Dermis microvascular lymphatic vessel endothelial cell (primary cell): ENCODE results near the gene MYO5B. TPM values are rescaled to one million over a fixed set of nuclear protein-coding genes. Genes with fewer than 3 reads are reported as not detected.
"Not testable (repeated sequence)": the region's sequence is repeated elsewhere in the genome, so short reads cannot be mapped to it uniquely, and the experiment has no call there.

ENCODE experiments used
- DNase-seq, 2 donors: peaks; one replicate each; pipeline versions ENCODE4 v3.0.0 to v3.0.0-alpha.2; 2010; ENCODE audit warnings: low read depth in 2 of 2
- total RNA-seq: library from RNA; depleted of rRNA; stranded (reverse); fragments of >200 nt; gene quantifications from 2 replicates; pipeline ENCODE4 v1.2.1, GENCODE V29; 2014

The MYO5B gene
- total RNA-seq = 0.25 and 0.51 TPM in 2 replicates

DNA sequence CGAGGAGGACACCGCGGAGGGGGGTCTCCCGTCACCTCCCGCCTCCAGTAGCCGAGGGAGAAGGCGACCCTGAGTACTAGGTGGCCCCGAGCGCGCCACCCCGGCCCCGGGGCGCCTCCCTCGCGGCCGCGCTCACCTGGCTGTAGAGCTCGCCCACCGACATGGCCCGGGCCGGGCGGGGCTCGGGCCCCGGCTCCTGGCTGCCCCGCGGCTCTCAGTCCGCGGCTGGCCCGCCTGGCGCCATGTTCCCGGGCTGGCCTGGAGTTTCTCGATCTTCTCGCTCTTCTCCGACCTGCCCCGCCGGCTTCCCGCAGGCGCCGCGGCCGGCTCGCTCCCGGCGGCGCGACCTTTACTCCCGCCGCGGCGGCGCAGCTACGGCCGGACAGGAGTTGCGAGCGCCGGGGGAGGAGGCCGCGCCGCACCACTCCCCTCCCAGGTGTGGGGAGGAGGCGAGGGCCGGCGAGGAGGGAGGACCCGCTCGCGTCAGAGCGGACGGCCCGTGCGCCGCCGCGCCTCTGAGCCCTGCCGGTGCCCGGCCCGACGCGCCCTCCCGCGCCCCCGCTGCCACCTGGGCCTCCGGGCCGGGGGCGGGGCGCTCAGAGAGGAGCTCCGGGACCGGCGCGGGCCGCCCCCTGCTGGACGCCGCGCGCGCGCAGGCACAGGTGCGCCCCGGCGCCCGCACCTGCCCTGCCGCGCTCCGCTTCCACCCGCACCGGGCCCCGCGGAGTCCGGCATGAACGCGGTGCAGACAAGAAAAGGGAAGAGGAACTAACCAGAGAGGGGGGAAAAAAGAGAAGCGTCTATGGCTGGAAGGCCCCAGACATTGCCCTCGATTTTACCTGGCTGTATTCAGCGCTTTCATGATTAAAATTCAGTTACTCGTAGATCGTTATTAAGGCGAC, at the start of gene MYO5B:
Gene MYO5B (minus strand): TSS at position 517 of the 902 bp plus-strand sequence. CDS start 354 bp downstream, at position 163.
- peak in 1 of 2 donors; percentile 11 for DNase-seq

DNA sequence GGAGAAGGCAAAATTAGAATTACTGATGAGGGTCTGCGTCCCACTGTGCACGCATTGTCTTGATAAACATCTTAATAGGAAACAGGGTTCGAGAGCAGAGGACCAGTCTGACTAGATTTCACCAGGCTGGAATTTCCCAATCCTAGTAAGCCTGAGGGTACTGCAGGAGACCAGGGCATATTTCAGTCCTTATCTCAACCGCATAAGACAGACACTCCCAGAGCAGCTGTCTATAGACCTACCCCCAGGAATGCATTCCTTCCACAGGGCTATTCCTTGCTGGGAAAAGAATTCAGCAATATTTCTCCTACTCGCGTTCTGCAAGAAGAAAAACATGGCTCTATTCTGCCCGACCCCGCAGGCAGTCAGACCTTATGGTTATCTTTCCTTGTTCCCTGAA, 46.8 kb upstream of the MYO5B start:
- DNase-seq = not testable (repeated sequence)

DNA sequence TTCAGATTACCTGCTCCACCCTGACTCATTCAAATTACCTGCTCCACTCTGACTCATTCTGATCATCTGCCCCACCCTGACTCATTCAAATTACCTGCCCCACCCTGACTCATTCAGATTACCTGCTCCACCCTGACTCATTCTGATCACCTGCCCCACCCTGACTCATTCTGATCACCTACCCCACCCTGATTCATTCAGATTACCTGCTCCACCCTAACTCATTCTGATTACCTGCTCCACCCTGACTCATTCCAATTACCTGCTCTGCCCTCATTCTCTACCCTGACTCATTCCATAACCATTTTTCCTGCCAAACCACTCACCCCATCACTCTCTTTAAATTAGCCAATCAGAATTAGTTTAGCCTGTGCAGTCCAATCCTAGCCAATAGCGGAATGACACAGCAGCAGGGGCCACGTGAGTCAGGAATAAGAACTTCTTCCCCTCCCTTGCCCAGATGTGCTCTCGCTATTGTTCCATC, 45.2 kb upstream of the MYO5B start:
- DNase-seq = no peak

DNA sequence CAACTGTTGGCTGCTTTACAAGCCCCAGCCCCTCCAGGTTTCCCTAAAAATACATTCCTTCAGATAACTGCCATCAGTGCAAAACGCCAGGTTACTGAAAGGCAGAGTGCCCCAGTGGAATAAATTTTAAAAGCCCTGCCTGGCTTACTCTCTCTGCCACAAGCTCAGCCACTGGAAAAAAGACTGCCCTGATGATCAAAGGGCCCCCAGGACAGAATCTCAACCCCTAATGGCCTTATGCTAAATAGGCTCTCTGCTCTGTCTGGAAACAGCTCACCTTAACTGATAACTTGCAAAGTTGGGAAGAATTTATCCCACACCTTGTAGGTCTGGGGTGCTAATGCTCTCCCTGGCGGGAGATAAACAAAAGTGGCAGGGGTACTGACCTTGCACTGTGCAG, 37.5 kb upstream of the MYO5B start:
- no peak for DNase-seq

DNA sequence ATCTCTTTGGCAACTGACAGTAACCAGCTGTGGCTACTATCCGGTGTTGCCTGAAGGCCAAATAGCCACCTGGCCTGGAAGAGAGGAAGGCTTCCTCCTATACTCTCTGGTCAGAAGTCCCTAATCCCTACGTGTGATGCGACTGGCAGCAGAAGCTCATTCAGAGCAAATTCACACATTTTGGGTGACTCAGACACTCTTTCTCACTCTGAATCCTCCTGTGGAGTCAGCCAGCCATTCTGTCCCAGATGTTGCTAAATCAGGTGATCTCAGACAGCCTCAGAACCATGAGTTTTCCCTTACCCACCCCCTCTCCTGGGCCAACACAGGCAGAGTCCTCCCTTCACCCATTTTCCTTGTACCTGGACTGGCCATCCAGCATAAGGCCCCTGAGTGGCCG, 36.7 kb upstream of the MYO5B start:
- no peak for DNase-seq

DNA sequence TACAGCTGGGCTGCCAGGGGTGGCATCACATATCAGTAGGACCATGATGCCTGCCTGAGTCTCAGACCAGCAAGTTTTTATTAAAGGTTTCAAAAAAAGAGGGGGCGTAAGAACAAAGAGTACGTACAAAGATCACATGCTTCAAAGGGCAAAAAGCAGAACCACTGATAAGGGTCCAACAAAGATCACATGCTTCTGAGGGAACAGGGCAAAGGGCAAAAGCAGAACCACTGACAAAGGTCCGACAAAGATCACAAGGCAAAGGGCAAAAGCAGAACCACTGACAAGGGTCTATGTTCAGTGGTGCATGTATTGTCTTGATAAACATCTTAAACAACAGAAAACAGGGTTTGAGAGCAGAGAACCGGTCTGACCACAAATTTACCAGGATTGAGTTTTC, 25.3 kb upstream of the MYO5B start:
- DNase-seq = not testable (repeated sequence)

DNA sequence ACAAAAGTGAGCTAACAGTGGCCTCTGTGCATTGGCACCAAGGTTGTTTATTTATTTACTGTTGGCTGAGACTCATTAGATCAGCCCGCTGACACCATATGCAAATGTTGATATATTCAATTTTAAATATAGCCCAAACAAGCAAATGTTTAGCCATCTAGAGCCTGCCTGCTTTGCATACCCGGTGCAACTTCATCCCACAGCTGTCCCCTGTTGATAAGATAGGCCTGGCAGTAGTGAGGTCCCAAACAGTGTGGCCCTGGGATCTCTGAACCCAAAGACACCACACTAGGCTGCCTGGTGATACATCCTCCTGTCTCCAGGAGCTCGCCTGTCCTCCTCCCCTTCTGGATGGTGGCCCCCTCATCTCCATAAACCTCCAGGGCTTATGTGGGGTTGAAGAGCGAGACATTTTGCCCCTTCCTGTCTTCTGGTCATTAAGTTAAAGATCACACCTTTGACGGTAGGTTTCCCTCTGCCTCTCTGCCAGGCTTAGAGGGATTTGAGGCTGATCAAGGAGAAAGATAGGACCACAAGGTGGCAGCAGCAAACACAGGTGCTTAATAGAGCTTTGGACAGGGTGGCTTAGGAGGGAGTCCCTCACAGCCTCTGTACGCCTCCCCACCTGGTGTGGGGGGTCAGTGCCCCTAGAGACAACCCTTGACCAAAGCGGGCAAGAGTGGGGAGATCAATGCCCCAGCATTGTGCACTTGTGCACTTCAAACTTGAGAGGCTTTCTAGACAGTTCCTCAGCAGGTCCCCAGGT, 23.7 kb upstream of the MYO5B start:
- peak; percentile 18 to 50 for DNase-seq

DNA sequence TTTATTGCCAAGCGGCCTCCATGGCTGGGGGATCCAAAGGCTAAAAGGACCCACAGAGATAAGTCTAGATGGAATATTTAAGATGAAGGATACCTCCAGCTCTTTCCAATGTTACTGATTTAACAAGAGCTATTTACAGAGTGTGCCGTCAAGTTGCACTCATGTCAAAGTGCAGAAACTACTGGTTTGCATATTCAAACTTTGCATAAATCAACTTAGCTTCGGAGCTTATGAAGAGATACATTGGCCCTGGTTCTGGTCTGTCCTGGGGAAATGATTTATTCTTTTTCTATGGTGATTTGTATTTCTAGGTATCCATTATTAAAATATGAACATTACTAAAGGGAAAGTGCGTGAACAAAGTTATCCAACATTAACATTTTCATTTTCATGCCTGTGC, 14.4 kb upstream of the MYO5B start:
- DNase-seq = no peak

DNA sequence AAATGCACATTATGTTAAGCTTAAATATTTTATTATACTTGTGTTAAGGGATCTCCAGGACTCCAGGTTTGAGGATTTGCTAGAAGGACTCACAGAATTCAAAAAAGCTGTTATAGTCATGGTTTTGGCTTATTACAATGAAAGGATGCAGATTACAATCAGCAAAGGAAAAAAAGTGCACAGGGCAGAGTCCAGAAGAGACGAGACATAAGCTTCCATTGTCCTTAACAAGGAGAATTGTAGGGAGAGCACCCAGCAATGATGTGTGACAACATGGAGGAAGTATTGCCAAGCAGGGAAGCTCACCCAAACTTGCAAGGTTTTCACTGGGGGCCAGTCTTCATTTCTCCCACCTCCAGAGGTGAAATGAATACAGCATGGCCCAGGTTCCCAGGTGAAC, 12.8 kb upstream of the MYO5B start:
- DNase-seq = no peak

DNA sequence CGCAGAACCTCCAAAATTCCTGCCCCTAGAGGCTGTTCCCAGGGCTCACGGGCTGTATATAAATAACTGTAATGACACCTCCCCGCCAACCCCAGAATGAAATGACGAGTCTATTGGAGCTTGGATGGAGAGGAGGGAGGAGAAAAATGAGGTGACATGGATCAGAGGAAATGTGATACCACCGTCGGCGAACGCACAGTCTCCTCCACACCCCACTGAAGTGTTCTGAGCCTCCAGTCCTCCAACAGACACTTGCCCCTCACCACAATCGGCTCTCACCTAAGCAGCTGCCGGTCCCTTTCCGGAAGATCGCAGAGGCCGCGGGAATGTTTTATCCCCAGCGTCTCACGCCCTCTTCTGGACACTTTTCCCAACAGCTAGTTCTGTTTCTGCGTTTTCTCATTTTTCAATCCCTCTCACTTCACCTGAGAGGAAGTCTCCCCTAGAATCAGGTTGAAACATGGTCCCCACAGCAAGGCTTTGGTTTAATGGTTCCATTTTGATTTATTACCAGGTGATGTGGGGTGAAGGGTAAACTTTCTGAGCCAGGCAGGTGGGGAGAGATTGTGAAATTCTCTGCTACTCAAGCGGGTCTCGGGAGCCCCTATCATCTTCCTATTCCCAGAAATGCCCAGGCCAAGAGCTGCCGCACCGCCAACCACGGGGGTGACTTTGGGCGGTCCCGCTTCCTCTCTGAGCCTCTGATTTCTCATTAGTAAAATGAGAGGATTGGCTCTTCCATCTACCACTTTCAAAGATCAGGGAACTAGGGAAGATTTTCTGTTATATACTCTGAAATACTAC, 9.1 kb upstream of the MYO5B start:
- DNase-seq = peak; percentile 1 to 43

DNA sequence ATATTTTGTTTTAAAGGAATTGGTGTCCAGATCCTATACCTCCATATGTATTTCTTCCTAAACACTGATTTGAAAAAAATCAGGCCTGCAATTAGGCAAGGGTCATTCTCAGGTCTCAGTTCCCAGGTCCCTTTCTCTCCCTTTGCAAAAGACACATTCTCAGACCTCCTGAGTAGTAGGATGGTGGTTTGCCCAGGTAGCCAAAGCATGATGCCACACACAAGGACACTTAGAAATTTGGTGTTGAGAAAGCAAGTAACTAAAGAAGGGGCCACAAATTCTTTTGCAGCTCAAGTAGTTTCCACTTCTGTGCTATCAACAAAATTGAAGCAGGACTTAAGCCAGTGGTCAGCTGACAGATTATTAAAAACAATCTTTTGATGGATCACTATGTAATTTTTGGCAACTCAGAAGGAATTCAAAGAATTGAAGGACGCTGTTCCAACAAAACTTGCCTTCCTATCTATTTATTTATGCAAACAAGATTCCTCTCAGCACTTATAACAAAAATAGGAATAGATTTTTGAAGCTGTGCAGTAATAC, 6.6 kb upstream of the MYO5B start:
- no peak for DNase-seq

DNA sequence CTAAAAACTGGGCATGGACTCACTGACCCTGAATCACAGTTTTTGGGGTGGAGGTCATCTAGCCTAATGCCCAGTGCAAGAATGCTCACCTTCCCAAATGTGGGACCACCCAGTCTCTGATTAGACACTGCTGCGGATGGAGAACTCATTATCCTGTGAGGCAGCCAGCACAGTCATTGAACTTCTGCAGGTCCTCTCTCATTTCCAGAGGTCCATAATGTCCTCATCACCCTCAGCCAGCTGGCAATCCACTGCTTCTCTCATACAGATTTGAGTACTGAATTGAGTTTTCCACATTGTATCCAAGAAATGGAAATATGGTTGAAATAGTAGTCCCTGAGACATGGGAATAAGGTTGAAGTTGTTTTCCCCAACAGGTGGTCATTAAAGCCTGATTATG, 5.0 kb upstream of the MYO5B start:
- no peak for DNase-seq

DNA sequence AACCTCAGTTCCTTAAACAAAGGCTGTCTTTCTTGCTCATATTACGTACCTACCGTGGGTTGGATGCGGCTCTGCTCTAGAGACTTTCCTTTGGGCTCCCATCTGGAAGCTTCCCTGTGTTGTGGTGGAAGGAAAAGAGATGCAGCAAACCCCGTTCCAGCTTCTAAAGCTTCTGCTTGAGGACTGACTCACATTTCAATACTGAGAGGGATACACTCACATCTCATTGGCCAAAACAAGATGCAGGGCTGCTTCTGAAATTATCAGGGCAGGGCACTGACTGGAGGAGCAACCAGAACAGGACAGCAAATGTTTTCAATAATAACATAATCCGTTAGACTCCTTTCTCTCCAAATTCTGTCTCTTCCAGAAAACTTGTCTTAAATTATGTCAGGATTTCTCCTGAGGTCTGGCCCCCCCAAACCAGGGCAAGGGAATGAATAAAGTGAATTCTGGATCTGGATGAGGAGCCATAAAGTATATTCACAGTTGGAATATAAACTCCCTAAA, 4.5 kb upstream of the MYO5B start:
- DNase-seq = no peak

DNA sequence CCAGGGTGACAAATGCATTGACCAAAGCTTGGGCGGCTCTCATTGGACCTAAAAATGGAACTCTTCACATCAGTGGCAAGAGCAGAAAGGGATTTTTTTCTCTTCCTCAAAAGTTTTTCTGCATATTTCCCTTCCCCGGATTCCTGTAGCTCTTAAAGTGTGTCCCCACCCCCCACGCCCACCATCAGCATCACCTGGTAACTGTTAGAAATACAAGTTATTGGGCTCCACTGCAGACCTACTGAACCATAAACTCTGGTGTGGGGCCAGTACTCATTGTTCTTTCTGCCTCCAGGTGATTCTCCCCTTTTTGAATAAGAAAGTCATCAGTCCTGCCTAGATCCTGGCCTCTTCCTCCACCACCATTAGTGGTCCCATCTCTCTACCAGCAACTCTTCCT, 1.3 kb upstream of the MYO5B start:
- no peak for DNase-seq

DNA sequence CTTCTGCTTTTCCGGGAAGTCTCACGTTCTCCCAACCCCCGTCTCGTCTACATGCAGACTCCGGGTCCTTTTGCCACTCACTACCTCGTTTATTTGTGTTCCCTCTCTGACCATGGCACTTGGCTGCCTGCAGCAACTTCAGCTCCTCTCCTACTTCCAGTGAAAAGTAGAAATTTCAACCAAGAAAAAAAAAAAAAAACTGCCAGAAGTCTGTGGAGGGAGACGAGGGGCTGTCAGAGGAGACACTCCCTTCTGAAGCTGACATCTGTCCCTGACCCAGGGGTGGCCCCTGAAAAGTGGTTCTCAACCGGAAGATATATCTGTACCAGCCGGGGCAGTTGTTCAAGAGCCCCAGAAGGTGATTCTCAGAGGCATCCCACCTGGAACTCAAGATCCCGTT, 742 bp upstream of the MYO5B start:
- no peak for DNase-seq

DNA sequence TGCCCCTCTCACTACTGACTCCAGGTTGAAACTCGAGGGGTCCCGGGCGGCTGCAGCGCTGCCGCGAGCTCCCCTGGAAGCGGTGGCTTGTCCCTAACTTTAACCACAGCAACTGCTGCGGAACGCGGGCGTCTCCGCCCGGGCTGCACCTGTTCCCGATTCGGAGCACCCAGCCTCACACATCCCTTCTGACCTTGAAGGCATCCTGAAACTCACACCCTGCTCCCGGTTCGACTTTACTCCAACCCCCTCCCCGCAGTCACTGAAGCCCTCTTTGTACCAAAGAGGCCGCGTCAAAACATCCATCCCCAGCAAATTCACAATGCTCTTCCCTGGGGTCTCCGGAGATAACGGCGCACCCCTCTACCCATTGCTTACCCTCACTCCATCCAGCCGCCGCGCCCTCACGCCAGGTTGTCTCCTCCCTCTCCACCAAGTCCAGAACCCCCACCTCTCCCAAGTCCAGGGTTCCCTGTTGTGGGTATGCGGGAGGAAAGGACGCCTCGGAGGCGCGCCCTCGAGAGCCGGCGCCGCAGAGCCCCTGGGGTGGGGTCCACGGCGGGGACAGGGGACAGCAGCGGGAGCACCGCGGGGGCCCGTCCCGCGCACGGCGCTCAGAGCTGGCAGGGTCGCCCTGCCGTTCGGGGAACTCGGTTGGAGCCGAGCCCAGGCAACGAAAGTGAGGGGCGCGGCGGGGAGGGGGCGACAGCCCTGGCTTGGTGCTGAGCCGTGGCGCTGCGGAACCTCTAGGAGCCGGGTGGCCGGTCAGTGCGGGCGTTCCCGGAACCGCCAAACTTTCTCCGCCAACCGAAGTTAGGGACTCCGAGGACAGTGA, 934 bp downstream of the MYO5B start:
- DNase-seq = no peak

DNA sequence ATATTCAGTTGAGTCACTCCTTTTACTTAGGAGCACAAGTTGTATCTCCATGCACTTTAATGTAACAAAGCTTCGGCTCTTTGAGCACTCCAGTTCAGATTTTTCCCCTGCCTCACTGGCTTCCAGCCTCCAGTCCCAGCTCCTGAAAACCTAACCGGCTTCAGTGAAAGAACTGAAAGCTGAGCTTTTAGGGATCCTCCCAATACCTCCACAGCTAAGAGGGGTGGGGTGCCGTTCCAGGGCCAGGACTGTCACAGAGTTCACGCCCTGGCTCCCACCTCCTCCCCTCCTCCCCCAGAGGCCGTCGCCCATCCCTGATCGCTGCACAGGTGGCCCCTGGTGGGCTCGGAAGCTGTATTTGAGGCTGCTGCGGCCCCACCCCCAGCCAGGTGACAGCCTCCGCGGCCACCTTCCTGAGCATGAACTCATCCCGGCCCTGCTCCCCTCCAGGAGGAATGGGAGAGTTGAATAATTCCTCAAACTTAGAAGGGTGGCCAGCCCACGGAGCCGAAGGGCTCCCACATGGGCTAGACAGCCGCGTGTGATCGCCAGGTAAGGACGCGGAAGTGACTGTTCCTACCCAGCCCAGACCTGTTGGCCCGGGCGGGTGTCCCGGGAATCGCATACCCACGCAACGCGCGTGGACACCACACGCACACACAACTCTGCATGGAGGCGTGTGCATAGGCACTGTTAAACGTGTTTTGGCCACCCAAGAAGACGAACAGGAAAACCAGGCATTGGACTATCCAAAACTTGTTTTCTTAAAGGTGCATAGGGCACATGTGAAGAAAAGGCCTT, 1.8 kb downstream of the MYO5B start:
- DNase-seq = no peak

DNA sequence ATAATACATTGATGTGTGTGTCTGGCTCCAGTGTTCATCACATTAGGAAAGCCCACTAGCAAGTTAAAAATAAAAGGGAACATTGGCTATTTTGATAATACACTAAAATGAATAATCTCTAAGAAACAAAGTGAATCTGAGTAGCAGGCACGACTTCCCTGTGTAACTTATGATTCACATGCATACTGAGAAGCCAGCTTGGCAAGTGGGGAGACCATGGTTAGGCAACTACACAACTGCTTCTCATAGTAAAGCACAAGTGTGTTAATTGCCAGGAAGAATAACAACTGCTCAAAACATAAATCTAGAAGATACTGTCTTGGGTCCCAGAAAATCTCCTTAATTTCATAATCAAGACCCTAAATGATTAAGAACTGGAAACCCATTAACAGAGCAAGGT, 4.0 kb downstream of the MYO5B start:
- DNase-seq = no peak

DNA sequence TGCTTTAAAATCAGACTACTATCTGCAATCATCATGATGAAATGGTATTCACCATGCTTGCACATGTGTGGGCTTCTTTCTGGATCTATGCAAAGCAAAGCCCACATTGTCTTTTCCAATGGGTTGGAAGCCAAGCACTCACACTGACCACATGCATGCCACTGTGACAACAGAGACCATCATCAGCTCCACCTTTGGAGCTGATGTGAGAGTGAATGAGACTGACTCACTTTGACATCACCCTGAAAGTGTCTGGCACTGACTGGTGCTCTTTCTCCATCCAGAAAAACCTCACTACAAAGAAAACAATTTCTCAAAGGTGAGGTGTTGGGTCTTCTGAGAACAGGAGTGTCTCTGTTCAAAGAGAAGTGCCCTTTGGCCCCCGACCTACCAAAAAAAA, 4.7 kb downstream of the MYO5B start:
- no peak for DNase-seq
